Measurements from ENCODE around the gene SIPA1. TPM values are rescaled to one million over a fixed set of nuclear protein-coding genes. Genes with fewer than 3 reads are reported as not detected.

Gene SIPA1
- total RNA-seq, 4 donors from 2014 or later, result 40.7 to 56.3 (median 45.8) TPM

- 80% methylated on average over 3 of the region's 3 CpGs for WGBS
- peaks cover 16 to 54% (median 42%) of the 10 kb centered on the region in 4 donors for H3K4me1 ChIP-seq
Measured at GRCh38 chr11:65595131-65595530, 42.8 kb upstream of the SIPA1 start.

GRCh38 chr11:65595543-65596281 lies 42.2 kb upstream of the SIPA1 start, which contains the start of gene KCNK7:
TSS of gene KCNK7 (minus strand) at chr11:65595800. CDS start at chr11:65595772, 28 bp downstream.
- DNase-seq (ENCODE audit: extremely low spot score), result no peak
- Histone ChIP-seq H3K4me3 (no peak within 1 kb of the TSS), H3K4me1 (peaks cover 16 to 48% (median 39%) of the 10 kb centered on the region in 4 donors), H3K9me3 (no peaks in the 10 kb centered on the region), H3K27me3 (no peaks in the 10 kb centered on the region), H3K36me3 (peaks cover 17 to 69% (median 66%) of the 10 kb centered on the region in 4 donors), H3K27ac (replicated peaks in 1 of 4) (peak within 1 kb of the TSS in 3 of 4 donors; percentile 11 to 52 (median 13))
- 84% methylated on average over 5 of the region's 12 CpGs for WGBS
- TF ChIP-seq, protein P1, sequence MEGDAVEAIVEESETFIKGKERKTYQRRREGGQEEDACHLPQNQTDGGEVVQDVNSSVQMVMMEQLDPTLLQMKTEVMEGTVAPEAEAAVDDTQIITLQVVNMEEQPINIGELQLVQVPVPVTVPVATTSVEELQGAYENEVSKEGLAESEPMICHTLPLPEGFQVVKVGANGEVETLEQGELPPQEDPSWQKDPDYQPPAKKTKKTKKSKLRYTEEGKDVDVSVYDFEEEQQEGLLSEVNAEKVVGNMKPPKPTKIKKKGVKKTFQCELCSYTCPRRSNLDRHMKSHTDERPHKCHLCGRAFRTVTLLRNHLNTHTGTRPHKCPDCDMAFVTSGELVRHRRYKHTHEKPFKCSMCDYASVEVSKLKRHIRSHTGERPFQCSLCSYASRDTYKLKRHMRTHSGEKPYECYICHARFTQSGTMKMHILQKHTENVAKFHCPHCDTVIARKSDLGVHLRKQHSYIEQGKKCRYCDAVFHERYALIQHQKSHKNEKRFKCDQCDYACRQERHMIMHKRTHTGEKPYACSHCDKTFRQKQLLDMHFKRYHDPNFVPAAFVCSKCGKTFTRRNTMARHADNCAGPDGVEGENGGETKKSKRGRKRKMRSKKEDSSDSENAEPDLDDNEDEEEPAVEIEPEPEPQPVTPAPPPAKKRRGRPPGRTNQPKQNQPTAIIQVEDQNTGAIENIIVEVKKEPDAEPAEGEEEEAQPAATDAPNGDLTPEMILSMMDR (IDR thresholded peaks at IDR 0.05), result no peak
- TF ChIP-seq EP300 (IDR thresholded peaks at IDR 0.05) (no peak), POLR2AphosphoS5 (IDR thresholded peaks at IDR 0.05) (no peak), POLR2A (IDR thresholded peaks at IDR 0.05; ENCODE audit: low read depth) (no peak)
- intact Hi-C loops (cut with DNase I), result no loop called here

More at GRCh38 chr11:65595131-65595530, 42.8 kb upstream of the SIPA1 start:
- no peak overlapping the region for H3K4me3 ChIP-seq
- DNase-seq (ENCODE audit: extremely low spot score), result no peak
- TF ChIP-seq POLR2A (IDR thresholded peaks at IDR 0.05; ENCODE audit: low read depth), result no peak
- peak in 1 of 2 donors; percentile 27 for TF ChIP-seq POLR2AphosphoS5 (IDR thresholded peaks at IDR 0.05)
- H3K27ac ChIP-seq (replicated peaks in 1 of 4), result peak overlapping the region in 2 of 4 donors; percentile 9 to 11
- H3K36me3 ChIP-seq, result peaks cover 22 to 69% (median 67%) of the 10 kb centered on the region in 4 donors
- no peaks in the 10 kb centered on the region for H3K27me3 ChIP-seq
- H3K9me3 ChIP-seq, result no peaks in the 10 kb centered on the region
- intact Hi-C loops (cut with DNase I), result no loop called here

DNA sequence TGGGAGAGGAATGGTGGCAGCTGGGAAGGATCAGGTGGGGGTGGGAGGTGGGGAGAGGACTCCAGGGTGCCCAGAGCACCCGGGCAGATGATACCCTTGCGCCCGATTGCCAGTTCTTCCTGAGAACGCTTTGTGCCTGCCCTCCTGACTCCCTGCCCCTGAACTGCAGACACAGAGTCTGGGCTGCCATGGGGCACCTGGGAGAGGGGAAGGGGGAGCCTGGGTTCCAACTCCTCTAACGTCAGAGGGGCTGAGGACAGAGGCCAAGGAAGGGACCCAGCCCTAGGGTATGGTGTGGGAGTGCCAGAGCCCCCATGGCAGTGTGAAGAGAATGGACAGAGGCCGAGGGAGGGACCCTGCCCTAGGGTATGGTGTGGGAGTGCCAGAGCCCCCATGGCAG lies 41.4 kb upstream of the SIPA1 start:
- Histone ChIP-seq H3K36me3 (peaks cover 13 to 67% (median 62%) of the 10 kb centered on the region in 4 donors), H3K4me3 (no peak overlapping the region), H3K9me3 (no peaks in the 10 kb centered on the region), H3K27ac (replicated peaks in 1 of 4) (no peak overlapping the region), H3K27me3 (no peaks in the 10 kb centered on the region), H3K4me1 (peaks cover 16 to 46% (median 38%) of the 10 kb centered on the region in 4 donors)
- 78% methylated on average over 6 of the region's 6 CpGs for WGBS
- TF ChIP-seq POLR2AphosphoS5 (IDR thresholded peaks at IDR 0.05), result no peak
- no peak for TF ChIP-seq POLR2A (IDR thresholded peaks at IDR 0.05; ENCODE audit: low read depth)
- TF ChIP-seq, protein P1 (IDR thresholded peaks at IDR 0.05), result no peak
- no peak for TF ChIP-seq EP300 (IDR thresholded peaks at IDR 0.05)
- no peak for DNase-seq (ENCODE audit: extremely low spot score)
- intact Hi-C loops (cut with DNase I), result no loop called here

GRCh38 chr11:65598258-65598699 lies 39.6 kb upstream of the SIPA1 start:
- TF ChIP-seq POLR2A (IDR thresholded peaks at IDR 0.05; ENCODE audit: low read depth) (no peak), POLR2AphosphoS5 (IDR thresholded peaks at IDR 0.05) (no peak), EP300 (IDR thresholded peaks at IDR 0.05) (no peak)
- TF ChIP-seq, protein P1 (IDR thresholded peaks at IDR 0.05), result no peak
- peaks cover 15 to 28% (median 25%) of the 10 kb centered on the region in 4 donors for H3K4me1 ChIP-seq
- intact Hi-C loops (cut with DNase I), result no loop called here
- DNase-seq (ENCODE audit: extremely low spot score), result no peak
- no peak overlapping the region for H3K4me3 ChIP-seq
- no peak overlapping the region for H3K27ac ChIP-seq (replicated peaks in 1 of 4)
- no peaks in the 10 kb centered on the region for H3K9me3 ChIP-seq
- H3K27me3 ChIP-seq, result no peaks in the 10 kb centered on the region
- WGBS, result 91% methylated on average over 8 of the region's 16 CpGs
- peaks cover 6 to 70% (median 61%) of the 10 kb centered on the region in 4 donors for H3K36me3 ChIP-seq

GRCh38 chr11:65599216-65599954 lies 38.5 kb upstream of the SIPA1 start:
- 84% methylated on average over 42 of the region's 49 CpGs for WGBS
- H3K9me3 ChIP-seq, result no peaks in the 10 kb centered on the region
- peaks cover 6 to 17% (median 15%) of the 10 kb centered on the region in 4 donors for H3K4me1 ChIP-seq
- no peak overlapping the region for H3K4me3 ChIP-seq
- H3K27me3 ChIP-seq, result no peaks in the 10 kb centered on the region
- peaks cover 6 to 76% (median 69%) of the 10 kb centered on the region in 4 donors for H3K36me3 ChIP-seq
- no peak for DNase-seq (ENCODE audit: extremely low spot score)
- intact Hi-C loops (cut with DNase I), result no loop called here
- no peak for TF ChIP-seq EP300 (IDR thresholded peaks at IDR 0.05)
- TF ChIP-seq, protein P1 (IDR thresholded peaks at IDR 0.05), result no peak
- no peak overlapping the region for H3K27ac ChIP-seq (replicated peaks in 1 of 4)
